PFSK-1 (cell line): ENCODE data around the gene BRINP2.
A peak's percentile ranks its signal among the peaks of the same experiment; 100 is the strongest.

ENCODE experiments used
- POLR2AphosphoS5 ChIP-seq: IDR thresholded peaks from 2 replicates; pipeline ENCODE4 v1.6.1; 2012; ENCODE audit warnings: low read depth, mild to moderate bottlenecking, control low read depth, low read length, moderate library complexity
- REST ChIP-seq, 2 experiments: IDR thresholded peaks; 2 replicates each; pipeline versions ENCODE4 v1.6.1 to v1.8.0; 2011 to 2012; ENCODE audit warnings: low read depth in 2 of 2, low read length in 2 of 2, control low read depth in 1 of 2, inconsistent platforms in 1 of 2, mild to moderate bottlenecking in 1 of 2, moderate library complexity in 1 of 2; ENCODE audit not compliant: insufficient read depth in 1 of 2
- SIN3A ChIP-seq: IDR thresholded peaks from 2 replicates; pipeline ENCODE4 v1.6.1; 2012; ENCODE audit warnings: mild to moderate bottlenecking, low read length, moderate library complexity, borderline replicate concordance; ENCODE audit not compliant: insufficient read depth
- TAF1 ChIP-seq: IDR thresholded peaks from 2 replicates; pipeline ENCODE4 v1.6.1; 2012; ENCODE audit warnings: low read length, control low read depth, borderline replicate concordance; ENCODE audit not compliant: insufficient read depth

- no peak for TF ChIP-seq POLR2AphosphoS5
- peak in 1 of 2 experiments; percentile 75; a peak in 1 of 4 replicates for TF ChIP-seq REST (IDR thresholded peaks at IDR 0.05; ENCODE audit: insufficient read depth in 1 of 2, low read depth in 2 of 2, low read length in 2 of 2)
- no peak for TF ChIP-seq TAF1
- TF ChIP-seq SIN3A: no peak
Measured at GRCh38 chr1:177227978-177228692, 57.4 kb downstream of the BRINP2 start.
